Keratinocyte (primary cell): Measurements from ENCODE around the gene CCDC85C.

Experiments used
- CTCF ChIP-seq, 3 experiments: IDR thresholded peaks in 1 of 3; conservative IDR thresholded peaks in 1 of 3; optimal IDR thresholded peaks in 1 of 3; 2 replicates in 2 of 3; 3 replicates in 1 of 3; pipeline versions ENCODE3 to v1.5.1; 2011; ENCODE audit warnings: low read length in 3 of 3, mild to moderate bottlenecking in 3 of 3, moderate library complexity in 2 of 3, control low read depth in 1 of 3, inconsistent platforms in 1 of 3; ENCODE audit not compliant: insufficient read depth in 2 of 3; ENCODE audit errors: extremely low read depth in 1 of 3
- EZH2 ChIP-seq: IDR thresholded peaks from one replicate; pipeline ENCODE4 v1.6.1; 2012; ENCODE audit warnings: inconsistent platforms, mild to moderate bottlenecking, low read length, moderate library complexity

GRCh38 chr14:99515301-99516155, 88.5 kb downstream of the CCDC85C start:
- no peak for TF ChIP-seq CTCF (optimal IDR thresholded peaks at IDR 0.05 in 1 of 3, IDR thresholded peaks at IDR 0.05 in 1 of 3, conservative IDR thresholded peaks at IDR 0.05 in 1 of 3; ENCODE audit: extremely low read depth in 1 of 3, insufficient read depth in 2 of 3, low read length in 3 of 3)
- no peak for TF ChIP-seq EZH2
